Adrenal gland (tissue), 12 donors: Measurements from ENCODE around the gene NCKIPSD. TPM values are rescaled to one million over a fixed set of nuclear protein-coding genes. Genes with fewer than 3 reads are reported as not detected.

Experiments used
- DNase-seq, 7 donors: peaks; one replicate each; pipeline ENCODE4 v3.0.0-alpha.2; 2019 to 2020
- H3K27ac ChIP-seq, 5 donors: fragments of 200-600 bp; sonication (generic) in 4 of 5; 1 replicate in 3 of 5; 2 replicates in 2 of 5; pipeline versions ENCODE4 v1.5.1 to v1.8.0; 2016 to 2020; ENCODE audit warnings: mild to moderate bottlenecking in 1 of 5
- H3K27me3 ChIP-seq: fragments of 200-600 bp; 2 replicates; pipeline ENCODE4 v1.8.0; 2021
- H3K36me3 ChIP-seq, 2 donors: fragments of 200-600 bp; replicated peaks in 1 of 2; 1 replicate in 1 of 2; 2 replicates in 1 of 2; pipeline versions ENCODE4 v1.5.1 to v1.8.0; 2018 to 2022
- H3K4me1 ChIP-seq, 2 donors: fragments of 200-600 bp; replicated peaks in 1 of 2; 1 replicate in 1 of 2; 2 replicates in 1 of 2; pipeline versions ENCODE4 v1.5.1 to v1.8.0; 2018 to 2021
- H3K4me3 ChIP-seq, 4 donors: fragments of 200-600 bp; sonication (generic) in 3 of 4; one replicate each; pipeline ENCODE4 v1.5.1; 2016 to 2018
- H3K9me3 ChIP-seq, 3 donors: fragments of 200-600 bp; sonication (generic) in 1 of 3; replicated peaks in 1 of 3; 1 replicate in 2 of 3; 2 replicates in 1 of 3; pipeline versions ENCODE4 v1.5.1 to v1.8.0; 2016 to 2021
- CTCF ChIP-seq, 6 experiments: fragments of 450-650 bp in 4 of 6; fragments of 200-600 bp in 2 of 6; sonication (generic) in 1 of 6; IDR thresholded peaks; 1 replicate in 5 of 6; 2 replicates in 1 of 6; pipeline versions ENCODE4 v1.5.1 to v1.8.0; 2016 to 2021; ENCODE audit warnings: antibody characterized with exemption in 6 of 6, mild to moderate bottlenecking in 2 of 6, moderate library complexity in 1 of 6
- POLR2A ChIP-seq, 2 donors: fragments of 450-650 bp; IDR thresholded peaks; one replicate each; pipeline ENCODE4 v1.6.1; 2017; ENCODE audit warnings: antibody characterized with exemption in 2 of 2, mild to moderate bottlenecking in 2 of 2, moderate library complexity in 1 of 2
- WGBS, 4 donors: extraction: QIAGEN DNeasy Blood & Tissue Kit in 2 of 4; methylation state at CpG; one replicate each; pipeline versions ENCODE4 v1.1.5 to v1.1.7; 2013 to 2017; 5-methylcytosine and 5-hydroxymethylcytosine counted together
- intact Hi-C, 2 donors: fragments of 100-400 bp; cut with DNase I; formaldehyde crosslinking; loops; one replicate each; pipeline versions ENCODE4 v1.14.1 to v1.15.0; 2022 to 2023
- polyA plus RNA-seq, 3 donors: library from polyadenylated mRNA; stranded (reverse); fragments of 200-250 nt in 2 of 3; fragments of 350-450 nt in 1 of 3; fragmentation: Illumina TruSeq in 1 of 3; extraction: RNeasy Lipid Tissue Mini Kit (QIAGEN cat#74804) in 1 of 3; gene quantifications; one replicate each; pipeline ENCODE4 v1.2.3, GENCODE V29; 2013 to 2014
- total RNA-seq, 9 donors: library from RNA; depleted of rRNA in 4 of 9; stranded (reverse); fragments of >200 nt in 4 of 9; fragments of 120-200 nt in 1 of 9; fragmentation: NEBNext Ultra II Directional in 1 of 9; extraction: Animal tissue kit (Norgen Biotek cat#: 25700) in 1 of 9; gene quantifications; one replicate each; pipeline versions ENCODE4 v1.1.0 to v1.2.4, GENCODE V29; 2013 to 2023
- donor health status: healthy with polysubstance abuse.
- donor health status: Bipolar disorder and iron deficiency.
- donor health status: DM: yes; HTN: yes; CAD: no.
- donor health status: DM: no; HTN: no; CAD: no.
- donor health status: DM: no; HTN: no; CAD: no.
- donor health status: DM: yes; HTN: yes; CAD: no.

Gene NCKIPSD
- total and polyA plus RNA-seq, 12 donors: 14.0 to 78.7 (median 26.7) TPM

- TF ChIP-seq POLR2A (IDR thresholded peaks at IDR 0.05): no peak
- no peak for TF ChIP-seq CTCF (IDR thresholded peaks at IDR 0.05)
- WGBS, 4 donors: 47 to 81% (median 58%) methylated on average over 3 of the region's 3 CpGs
- DNase-seq: no peak
- H3K36me3 ChIP-seq: peaks cover 0 to 54% of the 10 kb centered on the region in 2 donors
- peak overlapping the region in 2 of 5 donors; percentile 31 to 53 for H3K27ac ChIP-seq
- H3K4me1 ChIP-seq: peaks cover 16 to 40% of the 10 kb centered on the region in 2 donors
- H3K4me3 ChIP-seq: no peak overlapping the region
- intact Hi-C loops: no loop called here
- H3K9me3 ChIP-seq: no peaks in the 10 kb centered on the region
- H3K27me3 ChIP-seq: no peaks in the 10 kb centered on the region
Measured at GRCh38 chr3:48687220-48687678, 1.5 kb upstream of the NCKIPSD start.

GRCh38 chr3:48686538-48687219 lies 964 bp upstream of the NCKIPSD start:
- WGBS, 4 donors: 44 to 51% (median 45%) methylated on average over 10 of the region's 10 CpGs
- Histone ChIP-seq H3K4me1 (peaks cover 16 to 40% of the 10 kb centered on the region in 2 donors), H3K36me3 (peaks cover 0 to 54% of the 10 kb centered on the region in 2 donors), H3K4me3 (no peak overlapping the region), H3K27me3 (no peaks in the 10 kb centered on the region), H3K9me3 (no peaks in the 10 kb centered on the region), H3K27ac (peak overlapping the region in 3 of 5 donors; percentile 48 to 94 (median 89))
- no peak for TF ChIP-seq POLR2A (IDR thresholded peaks at IDR 0.05)
- TF ChIP-seq CTCF (IDR thresholded peaks at IDR 0.05): no peak
- intact Hi-C loops: no loop called here
- DNase-seq: no peak

DNA sequence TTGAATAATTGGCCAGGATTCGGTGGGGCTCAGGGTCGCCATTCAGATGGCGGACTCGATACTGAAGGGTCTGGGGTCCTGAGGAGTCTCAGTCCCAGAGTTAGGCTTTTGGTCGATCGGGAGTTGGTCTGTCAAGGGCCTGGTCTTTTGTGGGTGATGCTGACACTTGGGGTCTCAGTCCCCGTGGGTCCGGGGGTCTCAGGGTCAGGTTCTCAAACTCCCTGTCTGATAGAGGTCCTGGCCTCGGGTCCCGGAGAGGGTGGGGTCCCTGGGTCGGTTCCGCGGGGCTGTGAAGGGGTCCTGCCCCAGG lies 467 bp downstream of the NCKIPSD start:
- H3K36me3 ChIP-seq: peaks cover 0 to 54% of the 10 kb centered on the region in 2 donors
- no peak for TF ChIP-seq POLR2A (IDR thresholded peaks at IDR 0.05)
- no peak for TF ChIP-seq CTCF (IDR thresholded peaks at IDR 0.05)
- H3K4me3 ChIP-seq: peak overlapping the region; percentile 59 to 94 (median 84)
- H3K27ac ChIP-seq: peak overlapping the region in 4 of 5 donors; percentile 57 to 94 (median 85)
- peaks cover 16 to 33% of the 10 kb centered on the region in 2 donors for H3K4me1 ChIP-seq
- 8 to 18% (median 10%) methylated on average over 5 to 13 of the region's 13 CpGs for WGBS, 4 donors
- H3K9me3 ChIP-seq: no peaks in the 10 kb centered on the region
- intact Hi-C loops: no loop called here
- no peaks in the 10 kb centered on the region for H3K27me3 ChIP-seq
- DNase-seq: no peak

- Histone ChIP-seq H3K36me3 (peaks cover 0 to 54% of the 10 kb centered on the region in 2 donors), H3K4me3 (peak overlapping the region in 2 of 4 donors; percentile 87 to 94), H3K9me3 (no peaks in the 10 kb centered on the region), H3K27me3 (no peaks in the 10 kb centered on the region), H3K4me1 (peaks cover 16 to 33% of the 10 kb centered on the region in 2 donors), H3K27ac (peak overlapping the region in 4 of 5 donors; percentile 10 to 94 (median 50))
- intact Hi-C loops: no loop called here
- peak in 1 of 2 donors; percentile 16 for TF ChIP-seq POLR2A (IDR thresholded peaks at IDR 0.05)
- no peak for TF ChIP-seq CTCF (IDR thresholded peaks at IDR 0.05)
- DNase-seq: peak in 6 of 7 donors; percentile 42 to 82 (median 58)
- 41 to 52% (median 48%) methylated on average over 5 to 7 of the region's 7 CpGs for WGBS, 4 donors
Measured at GRCh38 chr3:48684480-48685143, 1.1 kb downstream of the NCKIPSD start.
